HCT116 (cell line): ENCODE data around the gene SUGCT. TPM values are rescaled to one million over a fixed set of nuclear protein-coding genes. Genes with fewer than 3 reads are reported as not detected.

ENCODE experiments used
- ATAC-seq: fragments of 200-7000 bp; cut with Tn5 transposase; 2 replicates; pipeline ENCODE4 v1.9.1; 2020; ENCODE audit warnings: mild to moderate bottlenecking, moderate library complexity
- BruUV-seq: library from RNA; stranded (reverse); fragments of 400-500 nt; replicated peaks from 2 replicates; lab custom pipeline; 2021; lab: Mats Ljungman, UMichigan
- CTCF ChIA-PET: fragments of 300-600 bp; sonication (Branson Sonifier 250); formaldehyde crosslinking; loops from one replicate; lab custom pipeline; 2021; ENCODE audit warnings: antibody characterized with exemption; lab: Charles Lee
- POLR2A ChIA-PET: fragments of 300-600, 350-600 bp; sonication (Branson Sonifier 250); formaldehyde crosslinking; loops from one replicate; lab custom pipeline; 2021; ENCODE audit warnings: antibody characterized with exemption; lab: Charles Lee
- RAD21 ChIA-PET, 2 experiments: fragments of 300-600 bp; sonication (Branson Sonifier 250); formaldehyde crosslinking; loops; one replicate each; lab custom pipeline; 2023; ENCODE audit warnings: low total read pairs in 2 of 2; ENCODE audit not compliant: uncharacterized antibody in 2 of 2, unreplicated experiment in 2 of 2, low non-redundant PET in 1 of 2; lab: Charles Lee
- DNase-seq: peaks from one replicate; pipeline ENCODE4 v3.0.0-alpha.2; 2010; ENCODE audit warnings: low read depth, low spot score
- H2AFZ ChIP-seq: fragments of 200-600 bp; shearing (Covaris generic), sonication (generic); 2 replicates; pipeline ENCODE4 v1.6.1; 2017; ENCODE audit warnings: low read depth, mixed run types, mixed read lengths, antibody characterized with exemption, low read length; ENCODE audit not compliant: poor library complexity, severe bottlenecking
- H3K27ac ChIP-seq: 2 replicates; pipeline ENCODE4 v1.5.1; 2012; ENCODE audit warnings: low read depth, low read length
- H3K27me3 ChIP-seq: fragments of 200-600 bp; sonication (generic); 2 replicates; pipeline ENCODE4 v1.6.1; 2016; ENCODE audit warnings: mixed run types, low read length, mixed read lengths; ENCODE audit not compliant: insufficient read depth
- H3K36me3 ChIP-seq, 2 experiments: fragments of 200-500 bp in 1 of 2; fragments of 200-600 bp in 1 of 2; sonication (Bioruptor generic) in 1 of 2; sonication (generic) in 1 of 2; 2 replicates each; pipeline versions ENCODE4 v1.5.1 to v1.6.1; 2014 to 2016; ENCODE audit warnings: low read length in 2 of 2, inconsistent platforms in 1 of 2, mixed read lengths in 1 of 2, mixed run types in 1 of 2; ENCODE audit not compliant: insufficient read depth in 2 of 2, control insufficient read depth in 1 of 2
- H3K4me1 ChIP-seq, 2 experiments: fragments of 200-600 bp in 1 of 2; sonication (generic) in 1 of 2; 2 replicates each; pipeline versions ENCODE4 v1.5.1 to v1.6.1; 2012 to 2017; ENCODE audit warnings: low read length in 2 of 2, inconsistent platforms in 1 of 2, mild to moderate bottlenecking in 1 of 2, mixed read lengths in 1 of 2, mixed run types in 1 of 2, moderate library complexity in 1 of 2; ENCODE audit not compliant: insufficient read depth in 2 of 2, control insufficient read depth in 1 of 2
- H3K4me2 ChIP-seq: fragments of 200-600 bp; sonication (generic); 2 replicates; pipeline ENCODE4 v1.6.1; 2017; ENCODE audit warnings: mixed run types, low read length, mixed read lengths
- H3K4me3 ChIP-seq, 2 experiments: fragments of 200-600 bp in 1 of 2; sonication (generic) in 1 of 2; replicated peaks in 1 of 2; 2 replicates each; pipeline ENCODE4 v1.5.1; 2011 to 2016; ENCODE audit warnings: low read length in 2 of 2, control low read depth in 1 of 2, low read depth in 1 of 2, mild to moderate bottlenecking in 1 of 2, mixed read lengths in 1 of 2, mixed run types in 1 of 2
- H3K79me2 ChIP-seq: fragments of 200-600 bp; sonication (generic); 2 replicates; pipeline ENCODE4 v1.6.1; 2017; ENCODE audit warnings: mild to moderate bottlenecking, mixed run types, low read length, moderate library complexity, mixed read lengths; ENCODE audit not compliant: insufficient read depth
- H3K9ac ChIP-seq: fragments of 200-600 bp; sonication (generic); 2 replicates; pipeline ENCODE4 v1.6.1; 2016; ENCODE audit warnings: low read length, mixed read lengths
- H3K9me2 ChIP-seq: fragments of 200-600 bp; sonication (generic), shearing (Covaris generic); 2 replicates; pipeline ENCODE4 v1.6.1; 2017; ENCODE audit warnings: mixed run types, mild to moderate bottlenecking, moderate library complexity; ENCODE audit not compliant: insufficient read depth
- H3K9me3 ChIP-seq, 2 experiments: fragments of 200-500 bp in 1 of 2; fragments of 200-600 bp in 1 of 2; sonication (Bioruptor generic) in 1 of 2; sonication (generic) in 1 of 2; 2 replicates each; pipeline ENCODE4 v1.6.1; 2014 to 2017; ENCODE audit warnings: low read length in 2 of 2, mixed read lengths in 2 of 2, inconsistent platforms in 1 of 2, low read depth in 1 of 2, mild to moderate bottlenecking in 1 of 2, mixed run types in 1 of 2, moderate library complexity in 1 of 2; ENCODE audit not compliant: control insufficient read depth in 1 of 2, insufficient read depth in 1 of 2
- H4K20me1 ChIP-seq: fragments of 200-600 bp; sonication (generic), shearing (Covaris generic); 2 replicates; pipeline ENCODE4 v1.6.1; 2017; ENCODE audit warnings: mixed run types, mild to moderate bottlenecking, moderate library complexity; ENCODE audit not compliant: insufficient read depth
- CBX3 ChIP-seq: IDR thresholded peaks from 2 replicates; pipeline ENCODE4 v1.6.1; 2012; ENCODE audit warnings: low read depth
- EGR1 ChIP-seq: IDR thresholded peaks from 2 replicates; pipeline ENCODE4 v1.6.1; 2012; ENCODE audit warnings: low read depth
- EZH2 ChIP-seq: fragments of 200-600 bp; sonication (generic); IDR thresholded peaks from 2 replicates; pipeline ENCODE4 v1.6.1; 2017; ENCODE audit warnings: antibody characterized with exemption, mixed run types
- EZH2phosphoT487 ChIP-seq: fragments of 200-600 bp; IDR thresholded peaks from 2 replicates; pipeline ENCODE4 v1.6.1; 2018; ENCODE audit warnings: antibody characterized with exemption, borderline replicate concordance
- JUND ChIP-seq: IDR thresholded peaks from 2 replicates; pipeline ENCODE4 v1.6.1; 2012
- POLR2A ChIP-seq: IDR thresholded peaks from 2 replicates; pipeline ENCODE4 v1.7.0; 2011; ENCODE audit warnings: borderline replicate concordance; ENCODE audit not compliant: insufficient read depth, insufficient read length; ENCODE audit errors: extremely low read depth
- POLR2AphosphoS5 ChIP-seq: IDR thresholded peaks from 2 replicates; pipeline ENCODE4 v1.6.1; 2011; ENCODE audit warnings: mild to moderate bottlenecking, low read depth, low read length, moderate library complexity
- RAD21 ChIP-seq: IDR thresholded peaks from 2 replicates; pipeline ENCODE4 v1.6.1; 2012; ENCODE audit warnings: low read depth, mild to moderate bottlenecking
- SIN3A ChIP-seq: IDR thresholded peaks from 2 replicates; pipeline ENCODE4 v1.6.1; 2012; ENCODE audit warnings: low read depth
- TCF7L2 ChIP-seq: IDR thresholded peaks from 2 replicates; pipeline ENCODE4 v1.7.0; 2011; ENCODE audit warnings: borderline replicate concordance, inconsistent platforms; ENCODE audit not compliant: insufficient read depth, insufficient read length; ENCODE audit errors: extremely low read depth
- intact Hi-C: fragments of 100-400 bp; cut with micrococcal nuclease; formaldehyde crosslinking; loops from 2 replicates; pipeline ENCODE4 v1.10.0; 2022
- total RNA-seq: library from RNA; stranded (reverse); gene quantifications from one replicate; pipeline ENCODE4 v1.2.1, GENCODE V29; 2021; ENCODE audit not compliant: unreplicated experiment
- TF ChIP-seq, protein P1 (sequence below): IDR thresholded peaks from 2 replicates; pipeline ENCODE4 v1.6.1; 2011; ENCODE audit warnings: mild to moderate bottlenecking, low read length, moderate library complexity; ENCODE audit not compliant: insufficient replicate concordance; ENCODE audit errors: extremely low read depth
- TF ChIP-seq, protein P2 (sequence below): IDR thresholded peaks from 2 replicates; pipeline ENCODE4 v1.6.1; 2012; ENCODE audit warnings: low read depth
- TF ChIP-seq, protein P3 (sequence below): IDR thresholded peaks from 2 replicates; pipeline ENCODE4 v1.6.1; 2012

SUGCT gene
- total RNA-seq, 1 experiment from 2014 or later: 4.4 TPM

DNA sequence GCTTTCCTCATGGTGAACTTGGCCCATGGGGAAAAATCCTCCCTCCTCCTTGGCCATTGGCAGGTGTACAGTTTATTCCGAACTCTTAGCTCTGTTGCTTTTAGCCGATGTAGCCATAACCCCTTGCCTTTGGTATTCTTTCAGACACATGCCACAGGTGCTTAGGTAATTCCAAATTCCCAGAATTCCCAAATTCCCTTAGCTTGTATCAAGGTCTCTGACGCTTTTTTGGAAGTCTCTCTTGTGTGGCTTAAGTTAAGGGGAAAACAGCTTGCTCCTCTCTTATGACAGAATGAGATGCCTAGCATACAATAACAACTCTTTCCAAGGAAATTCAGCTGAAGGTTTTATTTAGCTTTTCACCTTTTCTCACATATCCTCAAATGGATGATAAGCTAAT, 68.0 kb downstream of the SUGCT start:
- ATAC-seq (no peak), DNase-seq (no peak)
- Histone ChIP-seq H3K4me1 (no peaks in the 10 kb centered on the region), H3K36me3 (no peaks in the 10 kb centered on the region), H3K4me2 (no peak overlapping the region), H4K20me1 (no peaks in the 10 kb centered on the region), H3K4me3 (no peak overlapping the region), H3K9me3 (no peaks in the 10 kb centered on the region), H3K9ac (no peak overlapping the region), H3K9me2 (no peaks in the 10 kb centered on the region), H3K79me2 (no peaks in the 10 kb centered on the region), H3K27ac (no peak overlapping the region), H3K27me3 (no peaks in the 10 kb centered on the region), H2AFZ (no peak overlapping the region)
- POLR2A ChIA-PET: no interaction called here
- BruUV-seq: no TSS peak
- CTCF ChIA-PET: interaction anchor here (0.6 kb wide), 1 partner anchor 11 kb away, joined by 3 read pairs; no protein-coding TSS in a partner anchor
- intact Hi-C loops: no loop called here
- no peak for TF ChIP-seq TCF7L2
- TF ChIP-seq, protein P1, sequence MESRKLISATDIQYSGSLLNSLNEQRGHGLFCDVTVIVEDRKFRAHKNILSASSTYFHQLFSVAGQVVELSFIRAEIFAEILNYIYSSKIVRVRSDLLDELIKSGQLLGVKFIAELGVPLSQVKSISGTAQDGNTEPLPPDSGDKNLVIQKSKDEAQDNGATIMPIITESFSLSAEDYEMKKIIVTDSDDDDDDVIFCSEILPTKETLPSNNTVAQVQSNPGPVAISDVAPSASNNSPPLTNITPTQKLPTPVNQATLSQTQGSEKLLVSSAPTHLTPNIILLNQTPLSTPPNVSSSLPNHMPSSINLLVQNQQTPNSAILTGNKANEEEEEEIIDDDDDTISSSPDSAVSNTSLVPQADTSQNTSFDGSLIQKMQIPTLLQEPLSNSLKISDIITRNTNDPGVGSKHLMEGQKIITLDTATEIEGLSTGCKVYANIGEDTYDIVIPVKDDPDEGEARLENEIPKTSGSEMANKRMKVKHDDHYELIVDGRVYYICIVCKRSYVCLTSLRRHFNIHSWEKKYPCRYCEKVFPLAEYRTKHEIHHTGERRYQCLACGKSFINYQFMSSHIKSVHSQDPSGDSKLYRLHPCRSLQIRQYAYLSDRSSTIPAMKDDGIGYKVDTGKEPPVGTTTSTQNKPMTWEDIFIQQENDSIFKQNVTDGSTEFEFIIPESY: no peak
- no peak for TF ChIP-seq EZH2
- no peak for TF ChIP-seq POLR2A
- TF ChIP-seq CBX3: no peak
- no peak for TF ChIP-seq EGR1
- TF ChIP-seq RAD21: no peak
- RAD21 ChIA-PET: no interaction called here

DNA sequence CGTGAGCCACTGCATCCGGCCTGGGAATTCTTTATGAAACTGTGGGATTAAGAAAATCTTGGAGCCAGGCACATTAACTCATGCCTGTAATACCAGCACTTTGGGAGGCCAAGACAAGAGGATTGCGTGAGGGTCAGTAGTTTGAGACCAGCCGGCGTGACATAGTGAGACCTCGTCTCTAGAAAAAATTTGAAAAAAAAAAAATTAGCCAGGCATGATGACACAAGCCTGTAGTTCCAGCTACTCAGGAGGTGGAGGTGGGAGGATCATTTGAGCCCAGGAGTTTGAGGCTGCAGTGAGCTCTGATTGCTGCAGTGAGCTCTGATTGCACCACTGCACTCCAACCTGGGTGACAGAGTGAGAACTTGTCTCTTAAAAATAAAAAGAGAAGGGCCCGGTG, 69.8 kb downstream of the SUGCT start:
- POLR2A ChIA-PET: interaction anchor here (0.6 kb wide), 2 partner anchors 28 to 35 kb away, joined by 3 read pairs; no protein-coding TSS in a partner anchor
- no peak for ATAC-seq
- H3K4me2 ChIP-seq: no peak overlapping the region
- no peaks in the 10 kb centered on the region for H4K20me1 ChIP-seq
- no peaks in the 10 kb centered on the region for H3K9me2 ChIP-seq
- no peak overlapping the region for H3K4me3 ChIP-seq
- no peak overlapping the region for H2AFZ ChIP-seq
- CTCF ChIA-PET: no interaction called here
- no peak overlapping the region for H3K27ac ChIP-seq
- no peaks in the 10 kb centered on the region for H3K27me3 ChIP-seq
- no peaks in the 10 kb centered on the region for H3K4me1 ChIP-seq
- no peak for DNase-seq
- H3K79me2 ChIP-seq: no peaks in the 10 kb centered on the region
- H3K36me3 ChIP-seq: no peaks in the 10 kb centered on the region
- BruUV-seq: no TSS peak
- H3K9ac ChIP-seq: no peak overlapping the region
- H3K9me3 ChIP-seq: no peaks in the 10 kb centered on the region
- intact Hi-C loops: no loop called here
- RAD21 ChIA-PET: no interaction called here
- TF ChIP-seq POLR2AphosphoS5: no peak
- TF ChIP-seq SIN3A: no peak
- no peak for TF ChIP-seq EZH2phosphoT487
- no peak for TF ChIP-seq TCF7L2
- TF ChIP-seq, protein P1: no peak
- TF ChIP-seq, protein P2, sequence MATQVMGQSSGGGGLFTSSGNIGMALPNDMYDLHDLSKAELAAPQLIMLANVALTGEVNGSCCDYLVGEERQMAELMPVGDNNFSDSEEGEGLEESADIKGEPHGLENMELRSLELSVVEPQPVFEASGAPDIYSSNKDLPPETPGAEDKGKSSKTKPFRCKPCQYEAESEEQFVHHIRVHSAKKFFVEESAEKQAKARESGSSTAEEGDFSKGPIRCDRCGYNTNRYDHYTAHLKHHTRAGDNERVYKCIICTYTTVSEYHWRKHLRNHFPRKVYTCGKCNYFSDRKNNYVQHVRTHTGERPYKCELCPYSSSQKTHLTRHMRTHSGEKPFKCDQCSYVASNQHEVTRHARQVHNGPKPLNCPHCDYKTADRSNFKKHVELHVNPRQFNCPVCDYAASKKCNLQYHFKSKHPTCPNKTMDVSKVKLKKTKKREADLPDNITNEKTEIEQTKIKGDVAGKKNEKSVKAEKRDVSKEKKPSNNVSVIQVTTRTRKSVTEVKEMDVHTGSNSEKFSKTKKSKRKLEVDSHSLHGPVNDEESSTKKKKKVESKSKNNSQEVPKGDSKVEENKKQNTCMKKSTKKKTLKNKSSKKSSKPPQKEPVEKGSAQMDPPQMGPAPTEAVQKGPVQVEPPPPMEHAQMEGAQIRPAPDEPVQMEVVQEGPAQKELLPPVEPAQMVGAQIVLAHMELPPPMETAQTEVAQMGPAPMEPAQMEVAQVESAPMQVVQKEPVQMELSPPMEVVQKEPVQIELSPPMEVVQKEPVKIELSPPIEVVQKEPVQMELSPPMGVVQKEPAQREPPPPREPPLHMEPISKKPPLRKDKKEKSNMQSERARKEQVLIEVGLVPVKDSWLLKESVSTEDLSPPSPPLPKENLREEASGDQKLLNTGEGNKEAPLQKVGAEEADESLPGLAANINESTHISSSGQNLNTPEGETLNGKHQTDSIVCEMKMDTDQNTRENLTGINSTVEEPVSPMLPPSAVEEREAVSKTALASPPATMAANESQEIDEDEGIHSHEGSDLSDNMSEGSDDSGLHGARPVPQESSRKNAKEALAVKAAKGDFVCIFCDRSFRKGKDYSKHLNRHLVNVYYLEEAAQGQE: no peak
- no peak for TF ChIP-seq EGR1
- no peak for TF ChIP-seq JUND
- TF ChIP-seq, protein P3, sequence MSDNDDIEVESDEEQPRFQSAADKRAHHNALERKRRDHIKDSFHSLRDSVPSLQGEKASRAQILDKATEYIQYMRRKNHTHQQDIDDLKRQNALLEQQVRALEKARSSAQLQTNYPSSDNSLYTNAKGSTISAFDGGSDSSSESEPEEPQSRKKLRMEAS: no peak
